HepG2 (cell line): ENCODE measurements around the gene WIPF2. TPM values are rescaled to one million over a fixed set of nuclear protein-coding genes. Genes with fewer than 3 reads are reported as not detected.

Experiments
- ARID2 ChIP-seq: sonication (generic); formaldehyde crosslinking; IDR thresholded peaks from 2 replicates; pipeline ENCODE4 v1.8.1; 2022; ENCODE audit warnings: mild to moderate bottlenecking, missing genetic modification reagents, borderline replicate concordance
- ELF1 ChIP-seq: sonication (generic); formaldehyde crosslinking; IDR thresholded peaks from 2 replicates; pipeline ENCODE4 v1.4.0; 2020; ENCODE audit warnings: missing genetic modification reagents
- FOXC1 ChIP-seq: sonication (generic); formaldehyde crosslinking; IDR thresholded peaks from 2 replicates; pipeline ENCODE4 v1.8.0; 2022; ENCODE audit warnings: mild to moderate bottlenecking, missing genetic modification reagents, borderline replicate concordance
- HMG20A ChIP-seq: IDR thresholded peaks from 2 replicates; pipeline ENCODE4 v1.6.1; 2016; ENCODE audit warnings: borderline replicate concordance
- KMT2B ChIP-seq: IDR thresholded peaks from 2 replicates; pipeline ENCODE4 v1.6.1; 2016; ENCODE audit warnings: missing genetic modification reagents, missing compliant biosample characterization
- MTA3 ChIP-seq: sonication (generic); formaldehyde crosslinking; IDR thresholded peaks from 2 replicates; pipeline ENCODE4 v1.4.0; 2020; ENCODE audit warnings: missing genetic modification reagents
- PATZ1 ChIP-seq: sonication (generic); formaldehyde crosslinking; IDR thresholded peaks from 2 replicates; pipeline ENCODE4 v1.4.0; 2020; ENCODE audit warnings: missing genetic modification reagents
- RAD21 ChIP-seq: fragments of 450-650 bp; formaldehyde crosslinking; IDR thresholded peaks from 2 replicates; pipeline ENCODE4 v1.5.0; 2020; ENCODE audit warnings: mild to moderate bottlenecking
- TARDBP ChIP-seq: sonication (generic); formaldehyde crosslinking; IDR thresholded peaks from 2 replicates; pipeline ENCODE4 v1.8.0; 2022; ENCODE audit warnings: mild to moderate bottlenecking, missing genetic modification reagents
- TFAP4 ChIP-seq: sonication (generic); IDR thresholded peaks from 2 replicates; pipeline ENCODE4 v1.6.1; 2016; ENCODE audit warnings: low read depth, borderline replicate concordance
- ZNF318 ChIP-seq: sonication (generic); formaldehyde crosslinking; IDR thresholded peaks from 2 replicates; pipeline ENCODE4 v1.4.0; 2020; ENCODE audit warnings: mild to moderate bottlenecking, missing genetic modification reagents
- ZNF362 ChIP-seq: sonication (generic); formaldehyde crosslinking; IDR thresholded peaks from 2 replicates; pipeline ENCODE4 v1.4.0; 2020; ENCODE audit warnings: missing genetic modification reagents, mild to moderate bottlenecking, borderline replicate concordance
- ZNF430 ChIP-seq: sonication (generic); formaldehyde crosslinking; IDR thresholded peaks from 2 replicates; pipeline ENCODE4 v1.9.0; 2021; ENCODE audit warnings: mild to moderate bottlenecking, missing genetic modification reagents
- ZNF451 ChIP-seq: sonication (generic); formaldehyde crosslinking; IDR thresholded peaks from 2 replicates; pipeline ENCODE4 v1.5.0; 2020; ENCODE audit warnings: mild to moderate bottlenecking, missing genetic modification reagents
- ZNF563 ChIP-seq: sonication (generic); formaldehyde crosslinking; IDR thresholded peaks from 2 replicates; pipeline ENCODE4 v1.8.0; 2022; ENCODE audit warnings: mild to moderate bottlenecking, moderate library complexity, missing genetic modification reagents
- ZNF607 ChIP-seq: sonication (generic); formaldehyde crosslinking; IDR thresholded peaks from 2 replicates; pipeline ENCODE4 v1.5.1; 2020; ENCODE audit warnings: missing genetic modification reagents, mild to moderate bottlenecking, borderline replicate concordance
- ZNF768 ChIP-seq: sonication (generic); formaldehyde crosslinking; IDR thresholded peaks from 2 replicates; pipeline ENCODE4 v1.4.0; 2020; ENCODE audit warnings: missing genetic modification reagents
- polyA plus RNA-seq, 8 experiments: library from polyadenylated mRNA; depleted of rRNA in 3 of 8; stranded (reverse) in 7 of 8; unstranded in 1 of 8; fragments of >200 nt; fragmentation: Illumina TruSeq in 4 of 8; extraction: Trizol in 4 of 8; gene quantifications; 2 replicates each; pipeline versions ENCODE4 v1.2.1 to v1.2.3, GENCODE V29; 2011 to 2016; ENCODE audit warnings: low read depth in 4 of 8, missing spikeins in 1 of 8, mixed read lengths in 1 of 8; ENCODE audit not compliant: insufficient read depth in 1 of 8
- total RNA-seq, 5 experiments: library from RNA; depleted of rRNA; stranded (reverse); fragments of >200 nt; fragmentation: Illumina TruSeq; extraction: Trizol; gene quantifications; 2 replicates each; pipeline ENCODE4 v1.2.3, GENCODE V29; 2016; ENCODE audit warnings: low read depth in 1 of 5

The WIPF2 gene
- total and polyA plus RNA-seq, 2 of the 13 experiments (the other 11 are each of a cell fraction or from before 2014, with no cell fraction given), result 7.2 to 10.8 TPM

GRCh38 chr17:40190197-40191021, 28.7 kb upstream of the WIPF2 start (continued):
- TF ChIP-seq ZNF318 (CRISPR knock-in tag) (no peak), ZNF362 (CRISPR knock-in tag) (peak; percentile 83), TARDBP (peak; percentile 51; the same call in 1 of the 2 replicates), KMT2B (peak; percentile 33; the same call in 1 of the 2 replicates), ARID2 (CRISPR knock-in tag) (no peak), ZNF563 (CRISPR knock-in tag) (no peak), TFAP4 (no peak), FOXC1 (CRISPR knock-in tag) (peak; percentile 82; the same call in 1 of the 2 replicates), PATZ1 (CRISPR knock-in tag) (peak; percentile 91), ZNF451 (CRISPR knock-in tag) (peak; percentile 21; the same call in 1 of the 2 replicates), ZNF768 (peak; percentile 69), ZNF430 (CRISPR knock-in tag) (peak; percentile 32; the same call in 1 of the 2 replicates), ELF1 (CRISPR knock-in tag) (0 out of 2 replicates have a peak, but pooled peaks have one; percentile 25), HMG20A (no peak), MTA3 (CRISPR knock-in tag) (no peak), ZNF607 (CRISPR knock-in tag) (no peak), RAD21 (CRISPR knock-in tag) (peak; percentile 31; the same call in 1 of the 2 replicates)
